ENCODE results near the gene VSIG10L2.

VSIG10L2 gene

GRCh38 chr11:125998267-125998666 is 52.4 kb downstream of the VSIG10L2 start:
- in situ Hi-C loops (cut with HindIII; ENCODE audit: low sequenced_read_pairs): loop anchor here (10.0 kb wide), 1 partner anchor 77 kb away; no protein-coding TSS in a partner anchor

GRCh38 chr11:125999234-125999880 is 53.5 kb downstream of the VSIG10L2 start:
- in situ Hi-C loops (cut with HindIII; ENCODE audit: low sequenced_read_pairs): loop anchor here (10.0 kb wide), 1 partner anchor 75 kb away; no protein-coding TSS in a partner anchor

- in situ Hi-C loops (cut with HindIII; ENCODE audit: low sequenced_read_pairs): loop anchor here (5.0 kb wide), 1 partner anchor 95 kb away; no protein-coding TSS in a partner anchor
Measured at GRCh38 chr11:126002181-126002580, 56.3 kb downstream of the VSIG10L2 start.
